ENCODE measurements around the gene STAT6.

GRCh38 chr12:57090924-57091637, 20.1 kb downstream of the STAT6 start:
- TF ChIP-seq CTCF (IDR thresholded peaks at IDR 0.05; ENCODE audit: low read depth, low read length, poor library complexity, severe bottlenecking) = no peak
- TF ChIP-seq EZH2phosphoT487 (IDR thresholded peaks at IDR 0.05; ENCODE audit: borderline replicate concordance, low read length) = no peak

Measured in DOHH2 (cell line).